Measurements from ENCODE around the gene DIO3.

The DIO3 gene

GRCh38 chr14:101589486-101590015 is 28.3 kb downstream of the DIO3 start:
- no peaks in the 10 kb centered on the region for H3K79me2 ChIP-seq (ENCODE audit: insufficient read depth, low read length)
- no peaks in the 10 kb centered on the region for H3K4me1 ChIP-seq (ENCODE audit: insufficient read depth, low read length, severe bottlenecking)
- H3K27me3 ChIP-seq (ENCODE audit: insufficient read depth, low read length), result no peaks in the 10 kb centered on the region; the same call in 1 of the 2 replicates
- no peaks in the 10 kb centered on the region for H3F3A ChIP-seq (ENCODE audit: insufficient read depth, low read length)
- no peaks in the 10 kb centered on the region for H4K20me1 ChIP-seq (ENCODE audit: insufficient read depth, low read length)
- no peaks in the 10 kb centered on the region for H3K9me2 ChIP-seq (ENCODE audit: low read depth, low read length)
- no peak overlapping the region for H3K27ac ChIP-seq (ENCODE audit: low read depth, low read length, poor library complexity, severe bottlenecking)
- no peaks in the 10 kb centered on the region for H3K36me3 ChIP-seq (ENCODE audit: insufficient read depth, low read length)
- H3K9ac ChIP-seq (ENCODE audit: low read length), result no peak overlapping the region
- TF ChIP-seq CTCF (IDR thresholded peaks at IDR 0.05; ENCODE audit: low read length) (no peak), EZH2 (IDR thresholded peaks at IDR 0.05; ENCODE audit: borderline replicate concordance, low read length) (no peak)
- no peak overlapping the region for H3K4me3 ChIP-seq (ENCODE audit: low read depth, low read length, poor library complexity, severe bottlenecking)
- H3K4me2 ChIP-seq (ENCODE audit: low read length), result no peak overlapping the region
- no peak overlapping the region for H2AFZ ChIP-seq (ENCODE audit: low read length)
- H3K9me3 ChIP-seq (ENCODE audit: low read length), result no peaks in the 10 kb centered on the region

GRCh38 chr14:101590062-101590461 is 28.8 kb downstream of the DIO3 start:
- no peaks in the 10 kb centered on the region for H3K79me2 ChIP-seq (ENCODE audit: insufficient read depth, low read length)
- H3K4me2 ChIP-seq (ENCODE audit: low read length), result no peak overlapping the region
- no peaks in the 10 kb centered on the region; the same call in 1 of the 2 replicates for H3K9me3 ChIP-seq (ENCODE audit: low read length)
- no peaks in the 10 kb centered on the region for H3F3A ChIP-seq (ENCODE audit: insufficient read depth, low read length)
- no peaks in the 10 kb centered on the region for H3K4me1 ChIP-seq (ENCODE audit: insufficient read depth, low read length, severe bottlenecking)
- TF ChIP-seq CTCF (IDR thresholded peaks at IDR 0.05; ENCODE audit: low read length) (no peak), EZH2 (IDR thresholded peaks at IDR 0.05; ENCODE audit: borderline replicate concordance, low read length) (no peak)
- no peaks in the 10 kb centered on the region for H4K20me1 ChIP-seq (ENCODE audit: insufficient read depth, low read length)
- no peak overlapping the region for H3K27ac ChIP-seq (ENCODE audit: low read depth, low read length, poor library complexity, severe bottlenecking)
- no peak overlapping the region for H2AFZ ChIP-seq (ENCODE audit: low read length)
- no peak overlapping the region for H3K9ac ChIP-seq (ENCODE audit: low read length)
- H3K36me3 ChIP-seq (ENCODE audit: insufficient read depth, low read length), result no peaks in the 10 kb centered on the region
- H3K9me2 ChIP-seq (ENCODE audit: low read depth, low read length), result no peaks in the 10 kb centered on the region
- no peaks in the 10 kb centered on the region for H3K27me3 ChIP-seq (ENCODE audit: insufficient read depth, low read length)
- H3K4me3 ChIP-seq (ENCODE audit: low read depth, low read length, poor library complexity, severe bottlenecking), result no peak overlapping the region

GRCh38 chr14:101590616-101591015 is 29.3 kb downstream of the DIO3 start:
- Histone ChIP-seq H3K4me1 (ENCODE audit: insufficient read depth, low read length, severe bottlenecking) (no peaks in the 10 kb centered on the region), H3K4me3 (ENCODE audit: low read depth, low read length, poor library complexity, severe bottlenecking) (no peak overlapping the region), H3F3A (ENCODE audit: insufficient read depth, low read length) (no peaks in the 10 kb centered on the region)

More at GRCh38 chr14:101590616-101591015, 29.3 kb downstream of the DIO3 start:
- Histone ChIP-seq H3K79me2 (ENCODE audit: insufficient read depth, low read length) (no peaks in the 10 kb centered on the region), H2AFZ (ENCODE audit: low read length) (no peak overlapping the region), H3K36me3 (ENCODE audit: insufficient read depth, low read length) (no peaks in the 10 kb centered on the region), H3K9me2 (ENCODE audit: low read depth, low read length) (no peaks in the 10 kb centered on the region), H3K4me2 (ENCODE audit: low read length) (no peak overlapping the region), H3K9ac (ENCODE audit: low read length) (no peak overlapping the region), H3K27ac (ENCODE audit: low read depth, low read length, poor library complexity, severe bottlenecking) (no peak overlapping the region), H3K9me3 (ENCODE audit: low read length) (no peaks in the 10 kb centered on the region; the same call in 1 of the 2 replicates), H3K27me3 (ENCODE audit: insufficient read depth, low read length) (no peaks in the 10 kb centered on the region), H4K20me1 (ENCODE audit: insufficient read depth, low read length) (no peaks in the 10 kb centered on the region)
- no peak for TF ChIP-seq CTCF (IDR thresholded peaks at IDR 0.05; ENCODE audit: low read length)
- TF ChIP-seq EZH2 (IDR thresholded peaks at IDR 0.05; ENCODE audit: borderline replicate concordance, low read length), result no peak
